GM19438 (cell line): Measurements from ENCODE around the gene SLF2.
"Not testable (repeated sequence)": the region's sequence is repeated elsewhere in the genome, so short reads cannot be mapped to it uniquely, and the experiment has no call there.

Experiments
- ATAC-seq: cut with Tn5 transposase; IDR thresholded peaks from one replicate; pipeline ENCODE4 v1.9.1; 2021; ENCODE audit warnings: low read depth; ENCODE audit not compliant: unreplicated experiment

Gene SLF2

DNA sequence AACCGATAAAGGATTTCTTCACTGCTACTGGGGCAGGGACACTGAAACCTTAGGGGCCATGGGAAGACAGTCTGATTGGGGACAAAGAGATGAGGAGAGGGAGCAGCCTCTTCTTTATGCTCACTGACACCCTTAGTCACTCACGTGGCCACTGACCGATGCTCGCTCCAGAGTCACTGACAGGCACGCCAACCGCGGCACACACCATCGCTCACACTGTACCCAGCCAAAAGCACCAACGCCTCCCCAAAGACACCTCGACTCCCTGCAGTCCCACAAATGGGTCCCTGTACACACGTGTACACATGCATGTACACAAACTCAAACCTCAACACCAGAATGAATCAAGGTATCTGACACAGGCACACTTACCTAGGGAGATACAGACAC, 35.3 kb upstream of the SLF2 start:
- ATAC-seq, result no peak

DNA sequence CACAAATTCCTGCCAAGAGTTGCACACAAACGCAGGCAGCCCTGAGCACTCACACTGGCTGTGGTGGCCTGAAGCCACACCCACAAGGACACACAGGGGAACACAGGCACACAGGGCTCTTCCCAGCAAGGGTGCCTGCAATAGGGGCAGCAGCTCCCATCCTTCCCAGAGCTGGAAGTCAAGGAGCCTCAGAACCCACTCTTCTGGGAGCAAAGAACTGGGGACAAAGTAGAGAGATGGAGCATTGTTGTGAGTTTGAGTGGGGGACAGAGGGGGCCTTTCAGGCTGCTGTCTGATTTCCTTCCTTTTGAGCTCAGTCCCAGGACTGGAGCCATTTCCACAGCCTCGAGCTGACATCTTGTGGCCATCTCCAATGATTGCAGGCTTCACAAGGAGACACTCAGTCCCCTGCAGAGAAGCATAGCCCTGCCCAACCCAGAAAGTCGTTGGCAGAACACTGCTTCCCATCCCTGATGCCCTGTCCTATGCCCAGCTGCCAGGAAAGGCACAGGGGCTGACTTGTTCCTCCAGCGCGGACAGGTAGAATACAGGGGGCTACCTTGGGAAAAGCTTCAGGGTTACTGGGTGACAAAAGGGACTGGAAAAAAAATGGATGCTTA, 34.4 kb upstream of the SLF2 start:
- no peak for ATAC-seq

DNA sequence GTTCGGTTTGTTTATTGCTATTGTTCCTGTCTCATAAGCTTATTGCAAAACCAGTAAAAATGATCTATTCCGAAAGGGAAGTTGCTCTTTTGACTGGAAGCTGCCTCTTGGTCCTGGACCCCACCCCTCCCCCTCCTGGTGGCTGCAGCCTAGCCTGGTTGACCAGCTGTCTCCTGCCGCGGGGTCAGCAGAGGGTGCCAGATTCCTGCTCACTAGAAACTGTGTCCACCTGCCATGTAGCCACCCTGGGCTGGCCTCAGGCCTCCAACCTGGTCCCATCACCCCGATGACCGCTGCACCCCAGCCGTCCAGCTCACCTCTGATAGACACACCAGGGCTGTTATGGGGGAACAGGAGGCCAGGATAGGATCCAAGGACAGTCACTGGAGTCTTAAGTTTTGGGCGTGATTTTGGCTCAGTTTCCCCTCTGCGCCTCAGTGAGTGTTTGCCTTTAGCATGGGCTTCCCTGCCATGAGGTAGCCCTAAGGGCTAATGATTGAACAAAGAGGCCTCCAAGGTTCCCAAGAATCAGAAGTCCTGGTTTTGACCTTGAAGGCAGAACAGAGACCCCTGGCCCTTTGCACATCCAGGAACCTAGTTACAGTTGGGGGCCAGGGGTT, 32.9 kb upstream of the SLF2 start:
- ATAC-seq, result no peak

DNA sequence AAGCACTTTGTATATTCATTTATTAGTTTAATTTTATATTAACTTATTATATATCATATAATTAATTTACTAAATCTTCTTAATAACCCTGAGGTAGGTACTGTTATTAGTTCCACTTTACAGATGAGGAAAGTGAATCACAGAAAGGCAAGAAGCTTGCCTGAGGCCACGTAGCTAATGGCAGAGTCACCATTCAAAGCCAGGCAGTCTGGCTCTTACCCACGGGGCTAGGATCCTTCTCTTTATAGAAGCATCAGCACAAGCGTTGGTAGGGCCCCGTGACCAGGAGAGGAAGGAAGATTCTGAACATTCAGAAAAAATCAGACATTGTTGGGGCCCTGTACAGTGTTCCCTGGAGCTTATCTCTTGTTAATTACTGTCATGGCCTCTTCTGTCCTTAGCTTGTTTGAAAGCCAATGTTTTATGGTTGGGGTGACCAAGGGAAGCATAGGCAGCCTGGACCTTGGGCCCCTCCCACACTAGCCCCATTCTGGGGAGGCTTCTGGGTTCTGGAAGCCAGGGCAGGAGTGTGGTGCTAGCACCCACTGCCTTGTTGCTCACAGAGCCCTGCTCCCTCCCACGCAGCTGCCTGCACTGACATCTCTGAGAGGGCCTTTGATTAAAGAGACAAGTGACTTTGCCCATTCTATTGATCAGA, 31.1 kb upstream of the SLF2 start:
- no peak for ATAC-seq

DNA sequence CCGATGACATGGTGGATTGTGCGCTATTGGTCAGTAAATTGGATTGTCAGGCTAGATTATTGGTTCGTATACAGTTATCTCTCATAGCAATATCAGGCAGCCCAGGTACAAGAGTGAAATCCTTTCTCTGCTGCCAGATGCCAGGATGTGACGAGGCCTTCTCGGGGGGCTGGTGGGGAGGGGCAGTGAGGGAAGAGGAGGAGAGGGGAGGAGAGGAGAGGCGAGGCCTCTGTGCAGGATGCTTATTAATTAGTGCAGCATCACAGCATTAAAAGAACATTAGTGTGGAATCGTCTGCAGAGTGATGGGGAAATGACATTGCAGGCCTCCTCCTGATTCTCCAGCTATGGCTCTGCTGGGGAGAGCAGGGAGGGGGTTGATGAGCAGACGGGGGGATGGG, 30.5 kb upstream of the SLF2 start:
- ATAC-seq, result no peak

DNA sequence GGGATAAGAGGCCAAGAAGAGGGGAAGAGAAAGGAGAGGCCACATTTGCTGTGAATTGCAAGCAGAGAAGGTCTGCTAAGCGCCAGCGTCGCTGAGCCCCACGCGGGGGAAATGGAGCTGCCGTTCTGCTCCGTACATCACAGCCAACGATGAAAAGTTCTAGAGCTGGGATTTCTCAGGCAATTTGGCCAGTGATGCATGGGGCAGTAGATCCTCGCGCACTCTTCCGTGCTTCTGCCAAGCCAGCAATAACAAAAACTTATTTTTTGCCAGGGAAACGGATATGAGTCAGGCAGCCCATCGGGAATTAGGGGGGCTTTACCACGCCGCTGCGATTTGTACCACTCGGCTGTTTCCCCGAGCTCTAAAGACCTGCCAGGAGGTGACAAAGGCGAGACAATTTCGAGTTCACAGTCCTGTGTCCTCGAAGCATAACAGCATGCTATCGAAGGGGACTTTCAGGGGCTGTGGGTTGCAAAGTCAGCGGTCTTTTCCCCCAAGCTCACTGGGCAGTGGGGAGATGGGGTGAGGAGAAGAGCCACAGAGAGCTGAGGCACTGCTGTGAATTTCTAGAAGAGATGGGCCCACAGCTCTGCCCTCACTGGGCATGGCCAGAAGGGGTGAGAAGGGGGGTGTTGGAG, 30.0 kb upstream of the SLF2 start:
- ATAC-seq, result no peak

DNA sequence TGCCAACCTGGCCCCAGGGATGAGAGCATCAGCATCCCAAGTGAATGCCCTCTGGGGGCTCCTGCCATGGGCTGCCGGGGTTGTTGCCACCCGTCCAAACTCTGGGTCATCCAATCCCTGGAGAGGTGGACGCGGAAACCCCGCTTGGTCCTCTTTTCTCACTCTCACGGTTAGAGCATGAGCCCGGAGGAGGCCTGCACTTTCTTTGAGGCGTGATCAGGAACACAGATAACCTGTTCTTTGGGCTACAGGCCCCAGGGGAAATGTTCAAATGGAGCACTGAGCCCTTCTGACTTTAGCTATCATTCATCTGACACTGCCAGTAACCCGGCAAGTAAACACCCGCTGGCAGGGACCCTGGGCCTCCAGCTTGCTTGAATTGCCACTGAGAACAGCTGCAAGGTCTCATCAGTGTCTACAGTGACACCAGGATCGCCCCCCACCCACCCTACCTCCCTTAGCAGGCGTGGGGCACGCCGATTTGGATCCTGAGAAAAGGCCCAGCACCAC, 29.4 kb upstream of the SLF2 start:
- no peak for ATAC-seq

DNA sequence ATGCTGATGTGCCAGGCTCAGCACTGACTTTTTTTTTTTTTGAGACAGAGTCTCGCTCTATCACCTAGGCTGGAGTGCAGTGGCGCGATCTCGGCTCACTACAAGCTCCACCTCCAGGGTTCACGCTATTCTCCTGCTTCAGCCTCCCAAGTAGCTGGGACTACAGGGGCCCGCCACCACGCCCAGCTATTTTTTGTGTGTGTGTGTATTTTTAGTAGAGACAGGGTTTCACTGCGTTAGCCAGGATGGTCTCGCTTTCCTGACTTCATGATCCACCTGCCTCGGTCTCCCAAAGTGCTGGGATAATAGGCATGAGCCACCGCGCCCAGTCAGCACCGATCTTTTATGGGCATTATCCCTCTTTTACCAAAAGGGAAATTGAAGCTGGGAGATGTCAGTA, 27.2 kb upstream of the SLF2 start:
- not testable (repeated sequence) for ATAC-seq

DNA sequence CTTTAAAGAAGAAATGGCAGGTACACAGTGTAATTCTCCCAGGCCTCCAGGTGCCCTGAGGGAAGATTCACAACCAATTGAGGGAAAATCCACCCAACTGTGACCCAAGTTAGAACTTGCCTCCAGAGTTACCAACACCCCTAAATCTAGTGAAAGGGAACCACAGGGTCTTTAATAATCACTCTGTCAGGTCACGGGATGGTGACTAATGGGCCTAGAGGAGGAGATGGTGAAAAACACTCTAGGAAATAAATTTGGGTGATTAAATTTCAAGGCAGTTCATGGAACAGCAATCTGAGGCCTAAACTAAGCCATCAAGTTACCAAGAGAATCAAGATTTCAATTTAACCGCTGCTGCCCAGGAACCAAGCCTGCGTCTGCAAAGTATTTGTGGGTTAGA, 26.7 kb upstream of the SLF2 start:
- no peak for ATAC-seq

DNA sequence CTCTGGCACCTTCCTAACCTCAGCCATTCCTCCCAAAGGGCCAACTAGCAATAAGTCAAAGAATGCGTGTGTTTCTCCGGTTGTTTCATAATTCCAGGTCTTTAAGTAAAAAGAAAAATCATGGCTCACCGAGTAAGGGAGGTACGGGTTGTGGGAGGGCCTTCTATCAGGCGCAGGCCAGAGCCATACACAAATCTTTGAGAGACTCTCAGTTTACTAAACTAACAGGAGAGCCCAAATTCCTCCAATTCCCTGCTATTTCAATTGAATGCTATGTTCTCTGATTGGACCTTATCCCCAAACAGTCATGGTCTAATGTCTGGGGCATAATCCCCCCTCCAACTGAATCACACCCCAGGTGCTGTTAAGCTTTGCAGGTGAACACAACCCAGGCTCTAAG, 26.2 kb upstream of the SLF2 start:
- ATAC-seq, result no peak

DNA sequence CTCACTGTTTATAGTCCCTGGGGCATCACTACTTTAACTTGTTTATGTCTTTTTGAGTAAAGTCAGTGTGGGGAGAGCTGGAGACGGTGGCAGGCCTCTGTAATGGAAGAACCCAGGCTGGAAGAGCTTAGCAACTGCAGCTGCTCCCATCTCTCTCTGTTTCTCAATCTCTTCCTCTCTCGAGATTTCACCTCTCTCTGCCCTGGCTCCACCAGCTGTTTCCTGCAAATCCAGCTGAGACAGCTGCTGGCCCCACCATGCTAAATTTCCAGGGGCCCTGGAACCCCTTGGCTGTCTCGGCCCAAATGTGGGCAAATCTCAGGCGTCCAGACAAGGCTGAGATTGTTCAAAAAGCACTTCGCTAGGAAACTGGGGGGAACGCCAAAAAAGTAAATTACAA, 25.8 kb upstream of the SLF2 start:
- ATAC-seq, result no peak

DNA sequence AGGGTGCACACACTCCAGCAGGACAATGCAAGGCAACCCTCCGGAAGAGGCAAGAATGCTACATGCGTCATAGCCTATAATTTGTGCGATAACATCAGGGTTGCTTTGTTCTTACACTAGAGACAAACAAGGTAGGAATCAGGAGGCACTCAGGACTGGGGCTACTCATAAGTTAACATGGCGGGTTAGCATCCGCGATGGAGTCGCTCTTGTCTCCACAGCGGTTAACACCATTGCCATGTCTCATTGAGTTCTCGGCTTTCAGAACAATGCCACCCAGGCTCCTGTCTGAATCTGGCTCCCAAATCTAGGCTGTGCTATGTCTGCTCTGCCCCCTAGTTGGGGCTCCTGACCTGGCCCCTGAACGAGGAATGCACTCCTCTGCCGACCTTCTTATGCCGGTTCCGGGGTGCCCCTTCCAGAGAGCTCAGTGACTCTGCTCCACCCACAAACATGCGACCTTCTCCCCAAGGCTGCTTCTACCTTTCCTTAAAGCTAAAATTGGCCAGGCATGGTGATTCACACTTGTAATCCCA, 24.9 kb upstream of the SLF2 start:
- ATAC-seq, result no peak

DNA sequence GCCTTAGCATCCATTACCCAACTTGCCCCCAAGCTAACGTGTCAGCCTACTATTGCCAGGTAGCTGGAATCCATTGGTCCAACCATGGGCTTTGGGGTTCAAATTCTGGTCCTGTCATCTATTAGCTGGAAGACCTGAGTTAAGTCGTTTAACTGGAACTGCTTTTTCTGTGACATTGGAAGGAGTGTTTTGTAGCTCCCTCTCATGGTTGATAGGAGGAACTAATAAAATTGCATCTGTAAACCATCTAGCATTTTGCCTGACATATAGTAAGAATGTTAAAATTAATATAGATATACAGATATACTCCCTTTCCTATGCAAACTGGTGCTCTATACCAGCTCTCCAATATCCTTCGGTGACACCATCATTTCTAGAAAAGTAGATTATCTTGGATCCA, 23.8 kb upstream of the SLF2 start:
- no peak for ATAC-seq

DNA sequence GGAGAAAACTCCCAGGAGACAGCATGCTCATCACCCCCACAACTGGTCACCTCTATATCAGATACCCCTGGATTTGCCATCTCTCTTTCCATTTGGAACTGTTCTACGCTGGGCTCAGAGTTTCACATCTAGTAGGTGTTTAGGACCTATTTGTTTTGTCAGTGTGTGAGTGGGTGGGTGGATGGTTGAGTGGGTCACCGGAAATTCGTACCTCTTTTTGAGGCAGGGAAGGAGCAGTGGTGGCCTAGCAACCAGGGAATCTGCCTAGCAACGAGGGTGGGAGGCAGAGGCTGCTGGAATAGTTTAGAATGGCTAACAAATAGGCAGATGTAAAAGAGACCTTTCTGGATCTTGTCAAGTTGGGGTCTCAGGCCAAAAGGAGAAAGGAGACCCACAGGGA, 23.2 kb upstream of the SLF2 start:
- no peak for ATAC-seq

DNA sequence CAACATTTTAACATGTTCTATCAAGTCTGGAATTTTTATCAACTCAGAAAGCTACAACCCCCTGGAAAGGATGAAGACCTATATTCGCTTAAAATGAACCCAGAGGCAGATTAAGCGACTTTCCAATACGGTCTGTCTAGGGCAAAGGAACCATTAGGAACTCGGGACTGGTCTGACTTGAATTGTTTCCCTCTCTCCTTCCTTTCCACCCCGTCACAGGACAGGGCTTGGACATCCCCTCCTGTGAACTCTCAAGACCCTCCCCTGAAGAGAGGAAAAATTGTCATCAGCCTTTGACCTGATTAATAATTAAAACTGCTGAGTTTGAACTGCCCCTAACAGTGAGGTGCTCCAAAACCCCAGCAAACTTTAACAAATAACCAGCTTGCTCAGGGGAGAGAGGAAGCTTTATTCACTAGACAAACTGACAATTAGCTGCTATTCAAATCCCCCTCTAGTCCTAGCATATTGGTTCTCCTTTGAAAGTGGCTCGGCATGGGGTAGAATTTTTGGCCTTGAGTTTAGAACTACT, 22.6 kb upstream of the SLF2 start:
- ATAC-seq, result no peak

DNA sequence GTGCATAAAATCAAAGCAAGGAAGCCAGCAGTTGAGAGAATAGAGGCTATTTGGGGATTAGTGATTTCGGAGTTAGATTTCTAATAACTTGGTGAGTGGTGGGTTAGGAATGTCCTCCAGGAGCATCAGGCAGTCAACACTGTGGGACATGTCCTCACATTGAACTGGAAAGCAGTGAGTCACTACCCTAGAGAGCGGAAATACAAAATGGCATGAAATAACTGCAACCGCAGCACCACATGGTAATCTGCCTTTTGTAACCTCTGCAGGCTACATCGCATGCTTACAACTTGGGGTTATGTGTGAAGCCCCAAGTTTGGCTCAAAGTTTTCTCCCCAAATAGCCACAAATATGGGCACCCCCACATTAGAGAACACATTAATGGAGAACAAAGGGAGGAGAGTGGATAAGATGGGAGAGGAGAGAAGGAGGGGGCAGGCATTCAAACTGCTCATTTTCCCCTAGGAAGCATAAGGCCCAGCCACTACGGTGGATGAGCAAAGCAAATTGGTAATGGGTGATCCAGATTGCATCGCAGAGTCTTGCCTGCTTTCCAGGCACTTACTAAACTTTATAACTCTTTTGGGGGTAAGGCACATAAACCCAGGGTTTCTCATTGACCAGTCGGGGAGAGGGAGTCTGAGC, 22.0 kb upstream of the SLF2 start:
- ATAC-seq, result no peak

DNA sequence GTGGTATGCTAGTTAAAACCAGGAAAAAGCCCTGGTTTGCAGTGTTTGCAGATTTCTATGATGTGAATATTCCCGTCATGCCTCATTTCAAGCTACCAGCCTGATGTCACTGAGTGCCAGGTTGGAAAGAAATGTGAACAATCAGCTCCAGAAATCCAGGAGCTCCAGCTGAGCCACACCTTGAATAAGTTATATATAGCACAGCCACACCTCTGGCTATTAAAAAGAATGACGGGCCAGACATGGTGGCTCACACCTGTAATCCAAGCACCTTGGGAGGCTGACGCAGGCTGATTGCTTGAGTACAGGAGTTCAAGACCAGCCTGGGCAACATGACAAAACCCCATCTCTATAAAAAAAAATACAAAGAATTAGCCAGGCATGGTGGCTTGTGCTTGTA, 18.7 kb upstream of the SLF2 start:
- no peak for ATAC-seq

DNA sequence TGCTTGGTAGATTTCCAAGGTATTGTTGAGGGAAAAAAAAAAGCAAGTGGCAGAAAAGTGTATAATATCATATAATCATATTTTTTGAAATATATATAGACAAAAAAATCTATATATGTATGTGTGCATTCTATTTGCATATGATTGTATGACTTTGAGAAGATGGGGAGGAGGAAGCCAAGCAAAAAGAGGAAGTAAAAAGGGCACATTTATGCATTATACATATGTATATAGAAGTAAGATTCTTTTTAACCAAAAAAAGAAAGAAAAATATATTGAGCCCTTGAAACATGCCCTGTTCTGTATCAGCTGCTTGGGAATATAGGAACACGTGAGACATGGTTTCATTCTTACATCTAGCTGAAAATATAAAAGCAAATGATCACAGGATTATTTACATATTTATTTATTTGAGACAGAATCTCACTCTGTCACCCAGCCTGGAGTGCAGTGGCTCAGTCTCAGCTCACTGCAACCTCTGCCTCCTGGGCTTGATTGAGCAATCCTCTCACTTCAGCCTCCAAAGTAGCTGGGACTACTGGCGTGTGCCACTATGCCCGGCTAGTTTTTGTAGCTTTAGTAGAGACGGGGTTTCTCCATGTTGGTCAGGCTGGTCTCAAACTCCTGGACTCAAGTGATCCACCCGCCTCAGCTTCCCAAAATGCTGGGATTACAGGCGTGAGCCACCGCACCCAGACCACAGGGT, 18.0 kb upstream of the SLF2 start:
- no peak for ATAC-seq

DNA sequence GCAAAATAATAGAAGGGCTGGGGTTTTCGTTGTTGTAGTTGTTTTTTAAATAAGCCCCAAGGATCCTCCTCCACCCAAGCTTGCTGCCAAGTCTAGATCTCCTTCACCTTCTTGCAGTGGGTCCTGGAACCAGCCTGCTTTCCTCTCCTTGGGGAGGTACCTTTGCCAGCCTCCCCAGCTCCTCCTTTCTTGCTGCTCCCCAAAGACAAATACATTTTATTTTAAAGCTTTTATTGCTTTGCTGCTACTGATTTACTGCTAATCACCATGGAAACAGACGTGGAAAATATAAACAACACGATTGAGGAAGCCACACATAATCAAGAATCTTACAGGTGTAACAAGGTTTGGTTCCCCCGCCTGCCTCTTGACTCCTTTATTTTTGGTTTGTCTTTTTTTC, 17.4 kb upstream of the SLF2 start:
- ATAC-seq, result no peak

DNA sequence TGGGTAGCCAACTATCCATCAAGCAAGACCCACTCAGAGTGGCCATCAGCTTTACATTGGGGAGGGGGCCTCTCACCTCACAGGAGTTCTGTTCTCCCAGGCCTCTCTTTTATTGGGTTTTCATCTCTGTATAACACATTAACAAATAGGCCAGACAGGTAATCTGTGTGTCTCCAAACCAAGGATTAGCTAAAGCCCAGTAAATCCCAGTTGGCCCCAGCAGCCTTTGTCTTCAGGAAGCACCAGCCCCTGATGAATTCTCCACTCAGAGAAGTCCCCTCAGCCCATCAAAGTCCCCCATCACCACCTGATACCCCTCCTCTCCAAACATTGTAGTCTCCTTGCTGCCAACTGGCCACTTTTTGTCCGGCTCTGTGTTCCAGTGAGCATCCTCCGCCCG, 16.9 kb upstream of the SLF2 start:
- no peak for ATAC-seq
